ENCODE measurements around the gene AFF4. TPM values are rescaled to one million over a fixed set of nuclear protein-coding genes. Genes with fewer than 3 reads are reported as not detected.

The AFF4 gene
- total RNA-seq, 4 donors from 2014 or later, result 66.1 to 122 (median 85.1) TPM

- H3K27me3 ChIP-seq, result no peaks in the 10 kb centered on the region
- no peak overlapping the region for H3K27ac ChIP-seq
- H3K4me3 ChIP-seq, result no peak overlapping the region
- in situ Hi-C loops (cut with MboI; ENCODE audit: low pct_ligation_motif_present in 1 of 4, low pct_unique_long_range_greater_than_20kb in 1 of 4, low sequenced_read_pairs in 3 of 4) (no loop called here), intact Hi-C loops (cut with DNase I; ENCODE audit: low total_unique reads) (no loop called here)
- no peaks in the 10 kb centered on the region for H3K9me3 ChIP-seq
- H3K36me3 ChIP-seq, result no peaks in the 10 kb centered on the region
- no peak for DNase-seq
- WGBS, 2 donors (ENCODE audit: low coverage in 1 of 2), result 80 to 84% methylated on average over 1 to 4 of the region's 4 CpGs
- peaks cover 0 to 34% (median 21%) of the 10 kb centered on the region in 4 donors for H3K4me1 ChIP-seq
- TF ChIP-seq POLR2A (IDR thresholded peaks at IDR 0.05), result no peak
- no peak for TF ChIP-seq CTCF (IDR thresholded peaks at IDR 0.05)
- TF ChIP-seq EP300 (IDR thresholded peaks at IDR 0.05; ENCODE audit: low read depth), result no peak
- TF ChIP-seq POLR2AphosphoS5 (IDR thresholded peaks at IDR 0.05), result no peak
Measured at GRCh38 chr5:132868754-132869153, 94.7 kb downstream of the AFF4 start.

GRCh38 chr5:132867046-132867451 lies 96.4 kb downstream of the AFF4 start:
- intact Hi-C loops (cut with DNase I; ENCODE audit: low total_unique reads), result no loop called here
- in situ Hi-C loops (cut with MboI; ENCODE audit: low pct_ligation_motif_present in 1 of 4, low pct_unique_long_range_greater_than_20kb in 1 of 4, low sequenced_read_pairs in 3 of 4), result no loop called here
- Histone ChIP-seq H3K36me3 (no peaks in the 10 kb centered on the region), H3K9me3 (no peaks in the 10 kb centered on the region), H3K27ac (peak overlapping the region; percentile 96 to 99 (median 97)), H3K4me1 (peaks cover 0 to 23% (median 17%) of the 10 kb centered on the region in 4 donors), H3K27me3 (no peaks in the 10 kb centered on the region), H3K4me3 (peak overlapping the region; percentile 80 to 93 (median 92))
- WGBS, 2 donors (ENCODE audit: low coverage in 1 of 2), result 0 to 2% methylated on average over 2 to 13 of the region's 13 CpGs
- no peak for DNase-seq
- TF ChIP-seq POLR2A (IDR thresholded peaks at IDR 0.05) (no peak), CTCF (IDR thresholded peaks at IDR 0.05) (no peak), POLR2AphosphoS5 (IDR thresholded peaks at IDR 0.05) (no peak), EP300 (IDR thresholded peaks at IDR 0.05; ENCODE audit: low read depth) (no peak)

GRCh38 chr5:132866342-132867045 lies 96.9 kb downstream of the AFF4 start, which contains the start of the genes GDF9 and UQCRQ:
GDF9 (minus strand) TSS chr5:132866469; CDS start chr5:132864533, 1,936 bp downstream.
UQCRQ (plus strand) TSS chr5:132866642; CDS start chr5:132866882, 240 bp downstream.
- Histone ChIP-seq H3K36me3 (no peaks in the 10 kb centered on the region), H3K27me3 (no peaks in the 10 kb centered on the region), H3K4me3 (peak within 1 kb of the TSS; percentile 80 to 93 (median 92)), H3K9me3 (no peaks in the 10 kb centered on the region), H3K27ac (peak within 1 kb of the TSS; percentile 96 to 99 (median 97)), H3K4me1 (peaks cover 0 to 23% (median 17%) of the 10 kb centered on the region in 4 donors)
- peak; percentile 98 for TF ChIP-seq POLR2A (IDR thresholded peaks at IDR 0.05)
- TF ChIP-seq POLR2AphosphoS5 (IDR thresholded peaks at IDR 0.05), result peak; percentile 99
- TF ChIP-seq EP300 (IDR thresholded peaks at IDR 0.05; ENCODE audit: low read depth), result no peak
- TF ChIP-seq CTCF (IDR thresholded peaks at IDR 0.05), result peak in 3 of 5 experiments; percentile 15 to 31 (median 21)
- intact Hi-C loops (cut with DNase I; ENCODE audit: low total_unique reads), result no loop called here
- in situ Hi-C loops (cut with MboI; ENCODE audit: low pct_ligation_motif_present in 1 of 4, low pct_unique_long_range_greater_than_20kb in 1 of 4, low sequenced_read_pairs in 3 of 4), result no loop called here
- 1% methylated on average over 48 of the region's 55 CpGs; no CpG with 5 or more reads in 1 of the 2 donors for WGBS, 2 donors (ENCODE audit: low coverage in 1 of 2)
- peak; percentile 96 for DNase-seq

- intact Hi-C loops (cut with DNase I; ENCODE audit: low total_unique reads), result no loop called here
- Histone ChIP-seq H3K9me3 (no peaks in the 10 kb centered on the region), H3K4me1 (peaks cover 0 to 23% (median 17%) of the 10 kb centered on the region in 4 donors), H3K27ac (peak overlapping the region; percentile 96 to 99 (median 97)), H3K27me3 (no peaks in the 10 kb centered on the region), H3K36me3 (no peaks in the 10 kb centered on the region), H3K4me3 (peak overlapping the region; percentile 40 to 93 (median 86))
- 37 to 67% methylated on average over 13 to 30 of the region's 30 CpGs for WGBS, 2 donors (ENCODE audit: low coverage in 1 of 2)
- in situ Hi-C loops (cut with MboI; ENCODE audit: low pct_ligation_motif_present in 1 of 4, low pct_unique_long_range_greater_than_20kb in 1 of 4, low sequenced_read_pairs in 3 of 4), result no loop called here
- DNase-seq, result no peak
- TF ChIP-seq POLR2AphosphoS5 (IDR thresholded peaks at IDR 0.05), result no peak
- no peak for TF ChIP-seq EP300 (IDR thresholded peaks at IDR 0.05; ENCODE audit: low read depth)
- peak in 1 of 5 experiments; percentile 27 for TF ChIP-seq CTCF (IDR thresholded peaks at IDR 0.05)
- TF ChIP-seq POLR2A (IDR thresholded peaks at IDR 0.05), result no peak
Measured at GRCh38 chr5:132865668-132866341, 97.6 kb downstream of the AFF4 start.

All from transverse colon (tissue), 4 donors.